Measurements from ENCODE around the gene NPHP4.

DNA sequence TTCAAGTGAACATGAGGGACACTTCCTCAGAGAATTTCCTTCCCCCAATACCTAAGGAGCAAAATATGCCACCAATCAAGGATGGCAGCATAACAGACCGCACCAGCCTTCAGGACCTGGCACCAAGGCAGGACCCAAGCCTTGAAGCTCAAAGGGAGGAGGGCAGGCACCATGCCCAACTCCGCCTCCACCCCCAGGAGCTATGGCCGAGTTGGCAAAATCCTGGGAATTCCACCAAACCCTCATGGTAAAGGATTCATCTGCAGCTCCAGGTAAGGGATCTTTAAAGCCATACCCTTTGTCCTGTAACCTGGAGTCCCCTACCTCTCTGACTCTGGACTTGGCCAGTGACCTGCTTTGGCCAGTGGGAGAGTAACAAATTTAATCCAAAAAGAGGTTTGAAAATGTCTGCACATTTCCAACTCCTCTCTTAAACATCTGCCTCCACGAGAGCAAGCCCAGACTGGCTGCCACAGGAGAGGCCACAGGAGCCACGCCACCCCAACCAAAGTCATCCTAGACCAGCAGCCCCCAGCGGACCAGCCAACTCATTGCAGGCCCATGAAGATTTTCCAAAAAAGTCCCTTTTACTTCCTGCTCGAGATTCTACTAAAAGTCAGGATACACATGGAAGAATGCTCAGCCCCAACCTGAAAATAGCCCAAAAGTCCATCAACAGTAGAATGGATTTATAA, 41.9 kb downstream of the NPHP4 start:
- TF ChIP-seq, protein P1, sequence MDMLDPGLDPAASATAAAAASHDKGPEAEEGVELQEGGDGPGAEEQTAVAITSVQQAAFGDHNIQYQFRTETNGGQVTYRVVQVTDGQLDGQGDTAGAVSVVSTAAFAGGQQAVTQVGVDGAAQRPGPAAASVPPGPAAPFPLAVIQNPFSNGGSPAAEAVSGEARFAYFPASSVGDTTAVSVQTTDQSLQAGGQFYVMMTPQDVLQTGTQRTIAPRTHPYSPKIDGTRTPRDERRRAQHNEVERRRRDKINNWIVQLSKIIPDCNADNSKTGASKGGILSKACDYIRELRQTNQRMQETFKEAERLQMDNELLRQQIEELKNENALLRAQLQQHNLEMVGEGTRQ (CRISPR knock-in tag; IDR thresholded peaks at IDR 0.05): no peak
- TF ChIP-seq, protein P2, sequence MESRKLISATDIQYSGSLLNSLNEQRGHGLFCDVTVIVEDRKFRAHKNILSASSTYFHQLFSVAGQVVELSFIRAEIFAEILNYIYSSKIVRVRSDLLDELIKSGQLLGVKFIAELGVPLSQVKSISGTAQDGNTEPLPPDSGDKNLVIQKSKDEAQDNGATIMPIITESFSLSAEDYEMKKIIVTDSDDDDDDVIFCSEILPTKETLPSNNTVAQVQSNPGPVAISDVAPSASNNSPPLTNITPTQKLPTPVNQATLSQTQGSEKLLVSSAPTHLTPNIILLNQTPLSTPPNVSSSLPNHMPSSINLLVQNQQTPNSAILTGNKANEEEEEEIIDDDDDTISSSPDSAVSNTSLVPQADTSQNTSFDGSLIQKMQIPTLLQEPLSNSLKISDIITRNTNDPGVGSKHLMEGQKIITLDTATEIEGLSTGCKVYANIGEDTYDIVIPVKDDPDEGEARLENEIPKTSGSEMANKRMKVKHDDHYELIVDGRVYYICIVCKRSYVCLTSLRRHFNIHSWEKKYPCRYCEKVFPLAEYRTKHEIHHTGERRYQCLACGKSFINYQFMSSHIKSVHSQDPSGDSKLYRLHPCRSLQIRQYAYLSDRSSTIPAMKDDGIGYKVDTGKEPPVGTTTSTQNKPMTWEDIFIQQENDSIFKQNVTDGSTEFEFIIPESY (CRISPR knock-in tag; IDR thresholded peaks at IDR 0.05): no peak
- TF ChIP-seq, protein P3, sequence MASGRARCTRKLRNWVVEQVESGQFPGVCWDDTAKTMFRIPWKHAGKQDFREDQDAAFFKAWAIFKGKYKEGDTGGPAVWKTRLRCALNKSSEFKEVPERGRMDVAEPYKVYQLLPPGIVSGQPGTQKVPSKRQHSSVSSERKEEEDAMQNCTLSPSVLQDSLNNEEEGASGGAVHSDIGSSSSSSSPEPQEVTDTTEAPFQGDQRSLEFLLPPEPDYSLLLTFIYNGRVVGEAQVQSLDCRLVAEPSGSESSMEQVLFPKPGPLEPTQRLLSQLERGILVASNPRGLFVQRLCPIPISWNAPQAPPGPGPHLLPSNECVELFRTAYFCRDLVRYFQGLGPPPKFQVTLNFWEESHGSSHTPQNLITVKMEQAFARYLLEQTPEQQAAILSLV (tag; IDR thresholded peaks at IDR 0.05): no peak
- TF ChIP-seq, protein P4, sequence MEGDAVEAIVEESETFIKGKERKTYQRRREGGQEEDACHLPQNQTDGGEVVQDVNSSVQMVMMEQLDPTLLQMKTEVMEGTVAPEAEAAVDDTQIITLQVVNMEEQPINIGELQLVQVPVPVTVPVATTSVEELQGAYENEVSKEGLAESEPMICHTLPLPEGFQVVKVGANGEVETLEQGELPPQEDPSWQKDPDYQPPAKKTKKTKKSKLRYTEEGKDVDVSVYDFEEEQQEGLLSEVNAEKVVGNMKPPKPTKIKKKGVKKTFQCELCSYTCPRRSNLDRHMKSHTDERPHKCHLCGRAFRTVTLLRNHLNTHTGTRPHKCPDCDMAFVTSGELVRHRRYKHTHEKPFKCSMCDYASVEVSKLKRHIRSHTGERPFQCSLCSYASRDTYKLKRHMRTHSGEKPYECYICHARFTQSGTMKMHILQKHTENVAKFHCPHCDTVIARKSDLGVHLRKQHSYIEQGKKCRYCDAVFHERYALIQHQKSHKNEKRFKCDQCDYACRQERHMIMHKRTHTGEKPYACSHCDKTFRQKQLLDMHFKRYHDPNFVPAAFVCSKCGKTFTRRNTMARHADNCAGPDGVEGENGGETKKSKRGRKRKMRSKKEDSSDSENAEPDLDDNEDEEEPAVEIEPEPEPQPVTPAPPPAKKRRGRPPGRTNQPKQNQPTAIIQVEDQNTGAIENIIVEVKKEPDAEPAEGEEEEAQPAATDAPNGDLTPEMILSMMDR (IDR thresholded peaks at IDR 0.05 in 2 of 3, conservative IDR thresholded peaks at IDR 0.05 in 1 of 3; ENCODE audit: insufficient read depth in 2 of 3, low read depth in 1 of 3, low read length in 3 of 3): no peak
- no peak for TF ChIP-seq TAF1 (IDR thresholded peaks at IDR 0.05; ENCODE audit: control insufficient read depth, extremely low read depth, insufficient read depth, low read length, severe bottlenecking)
- TF ChIP-seq, protein P5, sequence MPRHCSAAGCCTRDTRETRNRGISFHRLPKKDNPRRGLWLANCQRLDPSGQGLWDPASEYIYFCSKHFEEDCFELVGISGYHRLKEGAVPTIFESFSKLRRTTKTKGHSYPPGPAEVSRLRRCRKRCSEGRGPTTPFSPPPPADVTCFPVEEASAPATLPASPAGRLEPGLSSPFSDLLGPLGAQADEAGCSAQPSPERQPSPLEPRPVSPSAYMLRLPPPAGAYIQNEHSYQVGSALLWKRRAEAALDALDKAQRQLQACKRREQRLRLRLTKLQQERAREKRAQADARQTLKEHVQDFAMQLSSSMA (CRISPR knock-in tag; IDR thresholded peaks at IDR 0.05): no peak
- TF ChIP-seq BACH1 (tag; IDR thresholded peaks at IDR 0.05): no peak
- TF ChIP-seq, protein P6, sequence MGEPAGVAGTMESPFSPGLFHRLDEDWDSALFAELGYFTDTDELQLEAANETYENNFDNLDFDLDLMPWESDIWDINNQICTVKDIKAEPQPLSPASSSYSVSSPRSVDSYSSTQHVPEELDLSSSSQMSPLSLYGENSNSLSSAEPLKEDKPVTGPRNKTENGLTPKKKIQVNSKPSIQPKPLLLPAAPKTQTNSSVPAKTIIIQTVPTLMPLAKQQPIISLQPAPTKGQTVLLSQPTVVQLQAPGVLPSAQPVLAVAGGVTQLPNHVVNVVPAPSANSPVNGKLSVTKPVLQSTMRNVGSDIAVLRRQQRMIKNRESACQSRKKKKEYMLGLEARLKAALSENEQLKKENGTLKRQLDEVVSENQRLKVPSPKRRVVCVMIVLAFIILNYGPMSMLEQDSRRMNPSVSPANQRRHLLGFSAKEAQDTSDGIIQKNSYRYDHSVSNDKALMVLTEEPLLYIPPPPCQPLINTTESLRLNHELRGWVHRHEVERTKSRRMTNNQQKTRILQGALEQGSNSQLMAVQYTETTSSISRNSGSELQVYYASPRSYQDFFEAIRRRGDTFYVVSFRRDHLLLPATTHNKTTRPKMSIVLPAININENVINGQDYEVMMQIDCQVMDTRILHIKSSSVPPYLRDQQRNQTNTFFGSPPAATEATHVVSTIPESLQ (CRISPR knock-in tag; IDR thresholded peaks at IDR 0.05): no peak
